EL (cell line): Measurements from ENCODE around the gene PLPPR2.
"Not testable (repeated sequence)": the region's sequence is repeated elsewhere in the genome, so short reads cannot be mapped to it uniquely, and the experiment has no call there.

ENCODE experiments used
- DNase-seq: peaks from one replicate; pipeline ENCODE4 v3.0.0-alpha.2; 2016

Gene PLPPR2

DNA sequence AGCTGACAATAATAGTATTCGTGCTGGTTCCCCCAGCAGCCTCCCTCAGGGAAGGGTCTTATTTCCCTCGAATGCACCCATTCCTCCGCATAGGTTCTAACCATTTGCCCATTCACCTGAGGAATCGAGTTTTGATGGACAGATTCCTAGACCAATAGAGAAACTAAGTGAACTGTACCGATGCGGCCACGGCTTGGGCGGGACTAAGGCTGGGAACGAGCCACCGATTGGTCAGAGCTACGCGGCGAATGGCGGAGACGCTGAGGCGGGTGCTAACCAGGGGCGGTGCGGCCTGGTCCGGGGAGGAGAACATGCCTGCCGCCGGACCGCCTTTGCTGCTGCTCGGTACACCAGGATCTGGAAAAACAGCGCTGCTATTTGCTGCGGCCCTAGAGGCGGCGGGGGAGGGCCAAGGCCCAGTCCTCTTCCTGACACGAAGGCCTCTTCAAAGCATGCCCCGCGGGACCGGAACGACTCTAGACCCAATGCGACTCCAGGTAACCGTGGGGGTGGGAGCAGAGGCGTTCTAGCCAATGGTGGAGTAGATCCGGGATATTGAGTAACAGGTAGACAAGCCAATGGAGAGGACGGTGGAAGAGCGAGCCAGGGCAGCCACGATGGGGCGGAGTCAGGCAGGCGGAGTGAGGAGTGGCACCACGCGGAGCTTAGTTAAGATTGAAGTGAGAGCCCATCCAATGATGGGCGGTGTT is 19.4 kb downstream of the PLPPR2 start, which contains the start of gene SWSAP1:
Gene SWSAP1 (plus strand): TSS at position 234 of the 710 bp plus-strand sequence. CDS start 15 bp downstream, at position 249.
- peak; percentile 100 for DNase-seq

DNA sequence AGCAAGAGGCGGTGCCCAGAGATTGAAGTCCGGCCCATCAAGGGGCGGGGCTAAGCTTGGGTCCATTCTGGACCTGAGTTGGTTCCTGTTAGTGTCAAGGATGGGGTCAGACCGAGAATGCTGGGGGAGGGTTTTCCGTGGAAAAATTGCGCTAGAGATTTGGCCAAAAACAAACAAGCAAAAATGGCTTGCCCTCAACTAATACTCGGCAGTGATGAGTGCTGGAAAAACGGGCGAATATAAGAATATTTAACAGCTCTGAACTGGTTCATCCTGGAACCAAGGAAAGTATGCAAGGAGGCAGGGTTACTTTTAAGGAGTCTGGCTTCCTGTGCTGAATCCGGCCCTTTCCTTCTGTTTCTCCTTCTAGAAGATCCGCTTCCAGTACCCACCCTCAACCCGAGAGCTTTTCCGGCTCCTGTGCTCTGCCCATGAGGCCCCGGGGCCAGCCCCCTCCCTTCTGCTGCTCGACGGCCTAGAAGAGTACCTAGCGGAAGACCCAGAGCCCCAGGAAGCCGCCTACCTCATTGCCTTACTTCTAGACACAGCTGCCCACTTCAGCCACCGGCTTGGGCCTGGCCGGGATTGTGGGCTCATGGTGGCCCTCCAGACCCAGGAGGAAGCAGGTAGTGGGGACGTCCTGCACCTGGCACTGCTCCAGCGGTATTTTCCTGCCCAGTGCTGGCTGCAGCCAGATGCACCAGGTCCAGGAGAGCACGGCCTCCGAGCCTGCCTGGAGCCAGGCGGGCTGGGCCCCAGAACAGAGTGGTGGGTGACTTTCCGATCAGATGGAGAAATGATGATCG is 20.1 kb downstream of the PLPPR2 start:
- DNase-seq = no peak

DNA sequence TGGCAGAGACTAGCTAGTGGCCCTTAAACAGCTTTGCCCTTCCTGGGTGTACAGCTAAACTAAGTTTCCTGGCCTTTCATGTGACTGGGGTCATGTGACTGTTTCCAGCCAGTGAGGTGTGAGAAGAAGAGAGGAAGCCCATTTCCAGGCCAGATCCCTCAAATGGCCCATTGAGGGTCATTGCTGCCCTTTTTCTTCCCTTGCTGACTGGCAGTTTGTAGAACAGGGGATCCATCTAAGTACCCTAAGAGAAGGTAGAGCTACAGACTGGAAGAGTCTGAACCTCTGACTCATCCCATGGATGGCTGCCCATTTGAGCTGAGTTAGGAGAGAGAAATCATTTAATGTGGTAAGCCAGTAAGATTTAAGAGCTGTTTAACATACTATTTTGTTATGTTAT is 22.0 kb downstream of the PLPPR2 start:
- DNase-seq = peak; percentile 89

DNA sequence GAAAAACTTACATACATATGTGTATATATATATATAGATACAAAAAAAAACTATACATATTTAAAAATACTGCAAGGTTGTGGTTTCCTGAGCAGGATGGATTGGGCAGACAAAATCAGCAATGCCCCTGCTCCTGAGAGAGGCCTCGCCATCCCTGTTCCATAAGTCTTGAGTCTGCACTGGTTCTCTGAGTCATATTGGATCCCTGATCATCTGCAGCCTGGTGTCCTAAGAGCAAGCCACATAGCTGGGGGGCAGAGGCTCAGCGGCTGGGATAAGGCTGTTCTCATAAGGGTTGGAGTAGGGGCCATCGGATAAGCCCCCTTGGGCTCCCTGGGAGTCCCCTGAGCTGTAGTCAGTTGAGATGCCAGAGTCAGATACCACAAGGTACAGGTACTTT is 22.5 kb downstream of the PLPPR2 start:
- DNase-seq = peak; percentile 57

DNA sequence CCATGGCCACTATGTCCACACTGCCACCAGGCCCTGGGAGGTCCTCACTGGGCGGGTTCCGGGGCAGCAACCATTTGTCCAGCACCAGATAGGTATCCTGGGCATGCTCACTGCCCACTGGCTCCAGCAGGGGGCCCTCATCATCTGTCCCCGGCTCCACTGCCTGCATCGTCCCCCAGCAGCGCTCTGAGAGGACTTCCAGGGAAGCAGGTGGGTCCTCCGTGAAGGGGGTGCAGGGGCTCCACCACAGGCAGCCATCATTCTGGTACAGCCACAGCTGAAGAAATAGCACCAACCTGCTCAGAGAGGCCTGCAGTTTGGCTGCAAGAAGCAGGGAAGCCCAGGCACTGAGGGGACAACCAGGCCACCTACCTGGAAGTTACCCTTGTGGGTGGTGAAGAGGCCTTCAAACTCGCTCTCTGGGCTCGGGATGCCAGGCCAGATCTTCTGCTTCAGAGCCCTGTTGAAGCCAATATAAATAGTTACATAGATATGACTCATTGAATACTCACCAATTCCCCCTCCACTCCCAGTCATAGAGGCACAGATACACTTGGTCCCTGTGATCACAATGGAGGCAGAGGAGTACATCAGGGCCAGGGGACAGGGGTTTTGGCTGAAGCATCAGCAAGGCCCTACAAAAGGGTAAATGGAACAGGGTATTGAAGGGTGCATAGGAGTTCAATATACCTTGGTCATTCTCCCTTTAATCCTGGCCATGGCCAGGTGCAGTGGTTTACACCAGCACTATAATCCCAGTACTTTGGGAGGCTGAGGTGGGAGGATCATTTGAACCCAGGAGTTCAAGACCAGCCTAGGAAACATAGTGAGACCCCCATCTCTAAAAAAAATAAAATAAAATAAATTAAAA is 23.3 kb downstream of the PLPPR2 start:
- DNase-seq = peak; percentile 81

DNA sequence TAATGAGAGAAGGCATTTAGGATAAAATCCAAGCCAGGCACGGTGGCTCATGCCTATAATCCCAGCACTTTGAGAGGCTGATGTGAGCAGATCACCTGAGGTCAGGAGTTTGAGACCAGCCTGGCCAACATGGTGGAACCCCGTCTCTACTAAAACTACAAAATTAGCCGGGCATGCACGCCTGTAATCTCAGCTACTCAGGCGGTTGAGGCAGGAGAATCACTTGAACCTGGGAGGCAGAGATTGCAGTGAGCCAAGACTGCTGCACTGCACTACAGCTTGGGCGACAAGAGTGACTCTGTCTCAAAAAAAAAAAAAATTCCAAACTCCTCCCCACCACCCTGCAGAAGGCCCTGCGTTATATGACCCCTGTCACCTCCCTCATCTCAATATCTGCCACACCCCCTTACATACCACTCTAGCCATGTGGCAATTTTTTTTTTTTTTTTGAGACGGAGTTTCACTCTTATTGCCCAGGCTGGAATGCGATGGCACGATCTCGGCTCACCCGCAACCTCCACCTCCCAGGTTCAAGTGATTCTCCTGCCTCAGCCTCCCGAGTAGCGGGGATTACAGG is 24.1 kb downstream of the PLPPR2 start:
- DNase-seq = not testable (repeated sequence)

DNA sequence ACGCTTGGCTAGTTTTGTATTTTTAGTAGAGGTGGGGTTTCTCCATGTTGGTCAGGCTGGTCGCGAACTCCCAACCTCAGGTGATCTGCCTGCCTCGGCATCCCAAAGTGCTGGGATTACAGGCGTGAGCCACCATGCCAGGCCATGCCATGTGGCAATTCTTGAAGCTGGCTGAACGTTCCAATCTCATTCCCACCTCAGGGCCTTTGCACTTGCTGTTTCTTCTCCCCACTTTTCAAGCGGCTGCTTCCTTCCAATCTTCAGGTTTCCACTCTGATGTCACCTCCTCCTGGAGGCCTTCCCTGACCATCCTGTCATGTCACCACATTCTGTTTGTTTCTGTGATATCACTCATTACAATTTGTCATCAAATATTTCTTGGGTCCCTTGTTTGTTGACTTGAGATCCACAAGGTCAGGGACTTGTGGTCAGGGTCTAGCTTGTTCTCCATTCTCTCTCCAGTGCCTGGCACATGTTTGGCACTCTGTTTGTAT is 24.7 kb downstream of the PLPPR2 start:
- no peak for DNase-seq

DNA sequence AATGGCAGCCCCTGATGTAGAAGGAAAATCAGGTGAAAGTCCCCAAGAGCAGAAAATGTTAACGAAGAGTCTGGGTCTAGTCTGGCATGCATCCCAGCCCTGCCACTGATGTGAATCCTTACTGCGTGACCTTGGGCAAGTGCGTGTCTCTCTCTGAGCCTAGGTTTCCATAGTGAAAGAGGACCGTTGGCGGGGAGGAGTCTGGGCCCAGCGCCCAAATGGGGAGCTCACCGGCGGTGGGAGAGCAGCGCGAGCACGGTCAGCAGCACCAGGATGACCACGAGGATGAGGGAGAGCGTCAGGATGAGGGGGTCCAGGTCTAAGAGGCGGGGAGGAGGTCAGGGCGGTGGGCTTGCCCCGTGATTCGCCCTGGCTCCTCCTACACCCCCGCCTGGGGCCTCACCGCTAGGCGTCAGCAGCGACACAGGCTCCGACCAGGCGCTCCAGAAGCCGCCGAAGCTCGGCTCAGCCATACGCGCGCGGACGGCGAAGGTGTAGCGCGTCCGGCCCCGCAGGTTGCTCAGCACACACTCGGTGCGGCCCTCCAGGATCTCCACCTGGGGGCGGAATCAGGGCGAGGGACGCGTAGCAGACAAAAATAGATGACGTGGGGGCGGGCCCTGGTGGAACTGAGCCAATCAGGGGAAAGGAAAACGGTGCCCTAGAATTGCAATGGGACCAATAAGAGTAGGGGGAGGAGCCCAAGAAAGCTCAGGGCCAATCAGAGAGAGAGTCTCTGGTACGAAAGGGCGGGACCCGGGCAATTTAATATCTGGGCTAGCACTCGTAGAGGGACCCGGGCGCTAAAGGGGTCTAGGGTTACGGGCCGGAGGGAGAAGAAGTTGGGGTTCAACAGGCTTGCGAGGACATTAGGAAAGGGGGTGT is 25.7 kb downstream of the PLPPR2 start:
- DNase-seq = peak; percentile 98

DNA sequence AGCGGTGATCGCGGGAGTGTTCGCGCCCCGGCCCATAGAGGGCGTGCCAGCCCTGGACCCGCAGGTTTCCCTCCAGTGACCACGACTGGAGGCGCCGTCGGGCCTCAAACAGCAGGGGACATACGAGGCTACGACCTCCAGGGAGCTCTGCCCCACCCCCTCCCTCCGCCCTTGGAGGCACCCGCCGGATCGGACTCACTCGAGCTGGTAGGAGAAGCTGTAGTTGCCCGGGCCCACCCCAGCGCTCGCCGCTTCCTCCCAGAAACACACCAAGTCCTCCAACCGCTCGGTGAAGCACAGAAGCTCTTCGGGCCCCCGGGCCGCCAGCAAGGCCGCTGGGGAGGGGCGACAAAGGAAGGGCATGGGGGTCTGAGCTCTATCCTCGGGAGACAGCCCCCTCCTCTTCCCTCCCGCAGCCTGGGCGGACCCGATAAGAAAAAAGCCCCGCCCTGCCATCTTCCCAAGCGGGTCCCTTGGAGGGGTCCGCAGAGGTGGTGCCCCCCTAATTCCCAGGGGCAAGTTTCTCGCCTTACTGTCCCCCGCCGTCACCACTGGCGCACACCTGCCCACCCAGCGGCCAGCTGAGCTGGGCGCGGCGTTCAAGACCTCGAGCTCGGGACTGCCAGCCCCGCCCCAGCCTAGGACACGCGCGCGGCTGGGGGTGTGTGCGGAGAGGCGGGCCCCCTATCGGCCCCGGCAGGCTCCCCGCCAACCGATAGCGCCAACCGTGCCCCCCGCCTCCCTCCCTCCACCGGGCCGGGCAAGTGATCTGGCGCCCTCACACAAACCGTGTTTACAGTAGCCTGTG is 27.9 kb downstream of the PLPPR2 start:
- peak; percentile 50 for DNase-seq

DNA sequence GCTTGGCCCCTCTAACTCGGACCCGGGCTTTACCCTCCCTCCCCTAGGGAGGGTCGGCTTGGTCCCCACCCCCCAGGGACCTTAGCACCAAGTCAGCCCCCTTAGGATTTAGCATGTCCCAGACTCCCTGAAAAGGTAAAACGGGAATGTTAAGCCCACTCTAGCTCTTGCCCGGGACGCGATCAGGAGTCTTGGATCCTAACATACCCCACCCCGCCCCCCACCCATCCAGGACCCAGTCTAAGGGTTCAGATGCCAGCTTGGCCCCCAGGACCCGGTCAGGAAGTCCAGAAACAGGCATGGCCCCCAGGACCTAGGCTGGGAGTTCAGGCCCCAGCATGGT is 28.4 kb downstream of the PLPPR2 start:
- no peak for DNase-seq

DNA sequence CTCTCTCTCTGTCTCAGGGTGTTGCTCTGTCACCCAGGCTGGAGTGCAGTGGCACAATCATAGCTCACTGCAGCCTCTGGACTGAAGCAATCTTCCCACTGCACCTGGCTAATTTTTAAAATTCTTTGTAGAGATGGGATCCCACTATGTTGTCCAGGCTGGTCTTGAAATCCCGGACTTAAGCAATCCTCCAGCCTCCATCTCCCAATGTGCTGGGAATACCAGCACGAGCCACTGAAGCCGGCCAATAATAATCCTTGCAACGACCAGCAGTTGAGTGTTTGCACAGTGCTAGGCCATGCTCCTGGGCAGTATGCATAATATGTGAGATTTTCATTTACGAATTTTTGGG is 29.5 kb downstream of the PLPPR2 start:
- DNase-seq = no peak

DNA sequence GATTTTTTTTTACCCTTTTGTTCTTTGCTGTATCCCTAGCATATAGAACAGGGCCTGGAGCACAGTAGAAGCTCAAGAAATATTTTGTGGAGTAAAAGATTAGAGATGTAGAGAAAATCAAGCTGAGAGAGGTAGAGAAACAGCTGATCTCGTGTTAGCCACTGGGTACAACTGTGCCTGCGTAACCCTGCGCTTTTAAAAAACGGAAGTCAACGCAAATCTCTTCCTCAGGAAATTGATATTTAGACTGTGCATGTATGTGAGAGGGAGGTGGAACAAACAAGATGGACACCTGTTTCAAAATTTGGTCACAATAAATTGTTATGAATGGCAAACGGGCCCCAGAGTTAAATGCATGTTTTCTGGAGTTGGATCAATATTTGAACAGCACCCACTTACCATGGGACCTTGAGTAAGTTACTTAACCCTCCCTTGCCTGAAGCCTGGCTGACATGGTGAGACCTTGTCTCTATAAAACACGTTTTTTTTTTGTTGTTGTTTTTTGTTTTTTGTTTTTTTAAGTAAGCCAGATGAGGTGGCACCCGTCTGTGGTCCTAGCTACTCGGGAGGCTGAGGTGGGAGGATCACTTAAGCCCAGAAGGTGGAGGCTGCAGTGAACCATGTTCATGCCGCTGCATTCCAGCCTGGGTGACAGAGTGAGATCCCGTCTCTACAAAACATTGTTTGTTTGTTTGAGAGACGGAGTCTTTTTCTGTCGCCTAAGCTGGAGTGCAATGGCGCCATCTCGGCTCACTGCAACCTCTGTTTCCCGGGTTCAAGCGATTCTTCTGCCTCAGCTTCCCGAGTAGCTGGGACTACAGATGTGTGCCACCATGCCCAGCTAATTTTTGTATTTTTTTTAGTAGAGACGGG is 32.2 kb downstream of the PLPPR2 start:
- no peak for DNase-seq

DNA sequence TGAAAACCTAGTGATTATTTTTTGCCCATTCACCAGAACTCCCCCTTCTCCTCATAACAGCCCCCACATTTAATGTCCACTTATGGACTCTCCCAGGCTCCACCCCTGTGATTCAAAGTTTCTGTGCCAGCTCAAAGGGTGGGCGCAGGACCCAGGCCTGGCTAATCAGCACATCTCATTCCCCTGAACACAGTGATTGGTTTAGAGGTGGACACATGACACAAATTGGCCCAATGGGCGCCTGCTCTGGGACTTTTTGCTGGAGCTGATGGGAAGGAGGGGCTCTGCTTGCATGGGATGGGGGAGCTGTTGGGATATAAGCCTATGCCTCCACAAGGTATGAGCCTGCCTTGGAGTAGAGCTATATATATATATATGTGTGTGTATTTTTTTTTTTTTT is 35.1 kb downstream of the PLPPR2 start:
- no peak for DNase-seq

DNA sequence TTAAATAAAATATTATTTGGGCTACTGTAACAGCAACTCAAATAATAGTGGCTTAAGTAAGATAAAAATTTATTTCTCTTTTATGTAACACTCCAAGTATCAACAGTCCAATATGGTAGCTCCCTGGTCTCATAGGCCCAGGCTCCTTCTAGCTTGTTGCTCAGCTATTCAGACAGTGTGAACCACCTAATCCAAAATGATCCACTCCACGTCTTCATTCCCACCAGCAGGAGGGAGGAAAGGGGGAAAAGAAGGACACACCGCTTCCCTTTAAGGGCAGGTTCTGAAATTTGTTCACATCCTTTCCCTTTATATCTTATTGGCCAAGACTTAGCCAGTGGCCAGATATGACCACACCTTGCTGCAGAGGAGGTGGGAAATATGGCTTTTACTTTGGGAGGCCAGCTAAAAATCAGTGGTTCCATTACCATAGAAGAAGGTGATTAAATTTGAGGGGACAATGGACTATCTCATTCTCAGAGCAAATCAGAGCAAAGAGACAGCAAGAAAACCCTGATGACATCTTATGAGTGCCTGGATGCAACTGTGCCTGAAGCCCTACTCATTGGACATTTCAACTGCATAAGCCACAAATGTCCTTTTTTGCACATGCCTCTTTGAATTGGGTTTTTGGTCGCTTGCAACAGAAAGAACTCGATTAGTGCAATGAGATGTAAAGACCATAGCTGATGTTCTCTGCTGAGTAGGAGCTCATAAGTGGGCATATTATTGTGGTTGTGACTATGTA is 35.9 kb downstream of the PLPPR2 start:
- no peak for DNase-seq

DNA sequence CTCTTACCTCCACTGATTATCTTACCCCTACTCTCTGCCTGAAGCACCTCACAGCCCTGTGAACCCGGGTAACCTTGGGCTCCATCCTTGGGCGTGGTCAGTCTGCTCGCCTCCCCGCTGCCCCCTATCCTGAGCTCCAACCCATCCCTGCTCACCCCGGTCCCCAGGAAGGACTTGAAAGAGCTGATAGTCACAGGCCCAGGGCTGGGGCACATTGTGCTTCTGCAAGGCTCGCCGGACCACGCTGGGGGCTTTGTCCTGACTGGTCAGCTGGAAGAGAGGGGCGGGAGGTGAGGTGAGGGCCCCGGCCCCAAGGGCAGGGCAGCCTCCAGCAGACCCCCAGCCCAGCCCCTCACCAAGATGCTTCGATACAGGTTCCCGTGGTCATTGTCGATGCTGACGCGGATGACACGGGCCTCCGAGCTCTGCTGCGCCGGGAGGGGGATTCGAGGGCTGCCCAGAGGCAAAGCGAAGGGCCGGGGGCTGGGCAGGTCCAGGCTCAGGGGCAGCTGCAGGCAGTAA is 41.9 kb downstream of the PLPPR2 start:
- DNase-seq = no peak

DNA sequence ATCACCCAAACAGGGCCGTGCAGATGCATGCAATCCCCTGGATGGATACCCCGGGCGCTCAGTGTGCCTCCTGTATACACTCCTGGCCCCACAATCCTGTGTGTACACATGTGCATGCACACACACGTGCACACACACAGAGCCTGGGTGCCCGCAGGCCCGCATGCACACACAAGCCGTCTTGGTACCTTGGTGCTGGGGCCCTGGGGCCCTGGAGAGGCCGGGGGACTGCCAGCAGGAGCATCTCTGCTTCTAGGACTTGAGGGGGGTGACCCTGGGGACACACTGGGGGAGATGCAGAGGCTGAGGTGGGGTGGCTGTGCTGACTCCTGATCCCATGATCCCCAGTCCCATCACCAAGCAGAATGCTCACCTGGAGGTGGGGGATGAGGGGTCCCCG is 44.4 kb downstream of the PLPPR2 start:
- DNase-seq = no peak

DNA sequence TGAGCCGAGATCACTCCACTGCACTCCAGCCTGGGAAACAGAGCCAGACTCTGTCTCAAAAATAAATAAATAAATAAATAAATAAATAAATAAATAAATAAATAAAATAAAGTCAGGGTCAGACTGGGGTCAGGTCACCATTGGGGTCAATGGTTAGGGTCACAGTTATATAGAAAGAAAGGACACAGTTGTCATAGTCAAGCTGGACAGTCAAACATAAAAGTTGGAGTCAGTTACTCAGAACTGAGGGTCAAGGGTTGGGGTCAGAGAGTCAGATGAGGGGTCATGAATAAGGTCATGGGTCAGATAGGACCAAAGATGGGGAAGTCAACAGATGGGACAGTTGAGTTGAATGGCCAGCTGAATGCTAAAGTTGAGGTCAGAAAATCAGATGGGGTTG is 45.6 kb downstream of the PLPPR2 start:
- no peak for DNase-seq

DNA sequence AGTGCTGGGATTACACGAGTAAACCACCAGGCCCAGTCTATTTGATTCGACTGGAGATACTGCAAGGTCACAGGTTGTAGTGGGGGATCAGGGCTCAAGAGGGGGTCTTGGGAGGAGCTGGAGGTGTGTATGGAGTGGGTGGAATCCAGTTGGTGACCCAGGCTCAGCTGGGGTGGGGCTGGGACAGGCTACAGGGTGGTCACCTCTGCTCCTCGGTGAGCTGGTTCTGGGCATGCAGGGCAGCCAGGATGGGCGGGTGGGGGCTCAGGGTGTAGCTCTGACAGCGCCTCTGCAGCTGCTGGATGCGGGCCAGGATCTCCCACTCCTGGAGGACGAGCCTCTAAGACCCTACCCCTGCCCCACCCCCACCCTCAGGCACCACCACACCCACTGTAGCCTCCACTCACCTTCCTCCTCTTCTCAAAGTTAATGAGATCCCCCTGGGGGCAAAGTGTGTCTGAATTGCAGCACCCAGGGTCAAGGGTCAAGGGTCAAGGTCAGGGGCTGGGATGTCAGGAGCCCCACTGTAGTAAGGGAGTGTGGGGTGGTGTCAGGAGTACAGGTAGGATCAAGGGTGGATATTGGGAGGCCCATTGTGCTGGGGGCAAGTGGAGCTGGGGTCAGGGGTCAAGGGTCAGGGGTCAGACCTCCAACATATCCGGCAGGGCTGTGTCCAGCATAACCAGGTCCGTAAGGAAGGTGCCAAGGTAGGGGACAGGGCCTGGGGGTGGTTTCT is 46.7 kb downstream of the PLPPR2 start:
- no peak for DNase-seq
